DOHH2 (cell line): ENCODE measurements around the gene TAGLN2.

ENCODE experiments used
- EZH2phosphoT487 ChIP-seq: fragments of 200-600 bp; sonication (generic); IDR thresholded peaks from 2 replicates; pipeline ENCODE4 v1.6.1; 2017; ENCODE audit warnings: borderline replicate concordance, mild to moderate bottlenecking, antibody characterized with exemption, low read length, moderate library complexity, mixed read lengths
- TF ChIP-seq, protein P1 (sequence below): fragments of 200-600 bp; sonication (generic); IDR thresholded peaks from one replicate; pipeline ENCODE4 v1.5.1; 2014; ENCODE audit warnings: antibody characterized with exemption, mild to moderate bottlenecking, low read depth, low read length; ENCODE audit not compliant: poor library complexity, severe bottlenecking

DNA sequence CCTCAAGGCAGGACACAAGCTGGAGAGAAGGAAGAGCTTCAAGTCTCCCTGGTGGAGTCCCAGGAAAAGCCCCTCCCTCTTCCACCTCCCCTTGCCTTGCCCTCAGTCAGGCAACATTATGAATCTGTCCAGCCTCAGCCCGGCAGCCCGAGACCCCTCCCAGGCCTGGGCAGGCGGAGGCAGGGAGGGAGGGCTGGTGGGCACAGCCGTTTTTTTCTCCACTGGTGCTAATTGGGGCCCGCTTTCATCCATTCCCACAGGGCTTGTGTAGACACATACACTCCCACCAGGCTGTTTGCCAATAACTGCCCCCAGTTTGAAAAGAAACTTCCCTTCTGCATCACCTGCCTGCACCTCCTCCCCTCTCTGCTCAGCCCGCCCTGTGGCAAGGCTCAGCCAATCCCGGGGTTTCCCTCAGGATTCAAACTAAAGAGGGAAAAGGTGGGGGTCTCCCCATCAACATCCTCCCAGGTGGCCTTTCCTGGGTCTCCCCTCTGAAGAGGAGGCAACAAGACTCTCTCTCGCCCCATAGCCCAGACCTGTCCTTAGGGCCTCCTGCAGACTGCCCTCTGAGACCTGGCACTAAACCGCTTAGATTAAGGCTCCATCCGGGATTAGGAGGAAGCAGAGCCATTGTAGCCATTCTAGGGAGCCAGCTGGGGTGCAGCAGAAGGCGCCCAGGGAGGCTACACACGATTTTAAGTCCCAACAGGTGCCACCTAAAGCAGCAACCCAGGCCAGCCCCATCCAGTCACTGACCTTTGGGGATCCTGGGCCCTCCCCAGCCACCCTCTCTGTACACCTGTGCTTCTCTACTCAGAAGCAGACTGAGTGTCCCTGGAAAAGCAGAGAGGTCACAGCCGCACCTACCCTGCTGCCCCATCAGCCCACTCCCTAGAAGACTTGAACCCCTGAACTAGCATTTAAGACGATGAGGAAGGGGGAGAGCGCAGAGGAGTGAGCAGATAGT lies 16.6 kb upstream of the TAGLN2 start:
- TF ChIP-seq, protein P1, sequence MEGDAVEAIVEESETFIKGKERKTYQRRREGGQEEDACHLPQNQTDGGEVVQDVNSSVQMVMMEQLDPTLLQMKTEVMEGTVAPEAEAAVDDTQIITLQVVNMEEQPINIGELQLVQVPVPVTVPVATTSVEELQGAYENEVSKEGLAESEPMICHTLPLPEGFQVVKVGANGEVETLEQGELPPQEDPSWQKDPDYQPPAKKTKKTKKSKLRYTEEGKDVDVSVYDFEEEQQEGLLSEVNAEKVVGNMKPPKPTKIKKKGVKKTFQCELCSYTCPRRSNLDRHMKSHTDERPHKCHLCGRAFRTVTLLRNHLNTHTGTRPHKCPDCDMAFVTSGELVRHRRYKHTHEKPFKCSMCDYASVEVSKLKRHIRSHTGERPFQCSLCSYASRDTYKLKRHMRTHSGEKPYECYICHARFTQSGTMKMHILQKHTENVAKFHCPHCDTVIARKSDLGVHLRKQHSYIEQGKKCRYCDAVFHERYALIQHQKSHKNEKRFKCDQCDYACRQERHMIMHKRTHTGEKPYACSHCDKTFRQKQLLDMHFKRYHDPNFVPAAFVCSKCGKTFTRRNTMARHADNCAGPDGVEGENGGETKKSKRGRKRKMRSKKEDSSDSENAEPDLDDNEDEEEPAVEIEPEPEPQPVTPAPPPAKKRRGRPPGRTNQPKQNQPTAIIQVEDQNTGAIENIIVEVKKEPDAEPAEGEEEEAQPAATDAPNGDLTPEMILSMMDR = no peak
- TF ChIP-seq EZH2phosphoT487 = no peak
